Adrenal gland (tissue), 12 donors: ENCODE results near the gene SEC14L3. TPM values are rescaled to one million over a fixed set of nuclear protein-coding genes. Genes with fewer than 3 reads are reported as not detected.
"Not testable (repeated sequence)": the region's sequence is repeated elsewhere in the genome, so short reads cannot be mapped to it uniquely, and the experiment has no call there.

Source experiments
- DNase-seq, 7 donors: peaks; one replicate each; pipeline ENCODE4 v3.0.0-alpha.2; 2019 to 2020
- H3K27ac ChIP-seq, 5 donors: fragments of 200-600 bp; sonication (generic) in 4 of 5; 1 replicate in 3 of 5; 2 replicates in 2 of 5; pipeline versions ENCODE4 v1.5.1 to v1.8.0; 2016 to 2020; ENCODE audit warnings: mild to moderate bottlenecking in 1 of 5
- H3K27me3 ChIP-seq: fragments of 200-600 bp; 2 replicates; pipeline ENCODE4 v1.8.0; 2021
- H3K36me3 ChIP-seq, 2 donors: fragments of 200-600 bp; replicated peaks in 1 of 2; 1 replicate in 1 of 2; 2 replicates in 1 of 2; pipeline versions ENCODE4 v1.5.1 to v1.8.0; 2018 to 2022
- H3K4me1 ChIP-seq, 2 donors: fragments of 200-600 bp; replicated peaks in 1 of 2; 1 replicate in 1 of 2; 2 replicates in 1 of 2; pipeline versions ENCODE4 v1.5.1 to v1.8.0; 2018 to 2021
- H3K4me3 ChIP-seq, 4 donors: fragments of 200-600 bp; sonication (generic) in 3 of 4; one replicate each; pipeline ENCODE4 v1.5.1; 2016 to 2018
- H3K9me3 ChIP-seq, 3 donors: fragments of 200-600 bp; sonication (generic) in 1 of 3; replicated peaks in 1 of 3; 1 replicate in 2 of 3; 2 replicates in 1 of 3; pipeline versions ENCODE4 v1.5.1 to v1.8.0; 2016 to 2021
- CTCF ChIP-seq, 6 experiments: fragments of 450-650 bp in 4 of 6; fragments of 200-600 bp in 2 of 6; sonication (generic) in 1 of 6; IDR thresholded peaks; 1 replicate in 5 of 6; 2 replicates in 1 of 6; pipeline versions ENCODE4 v1.5.1 to v1.8.0; 2016 to 2021; ENCODE audit warnings: antibody characterized with exemption in 6 of 6, mild to moderate bottlenecking in 2 of 6, moderate library complexity in 1 of 6
- POLR2A ChIP-seq, 2 donors: fragments of 450-650 bp; IDR thresholded peaks; one replicate each; pipeline ENCODE4 v1.6.1; 2017; ENCODE audit warnings: antibody characterized with exemption in 2 of 2, mild to moderate bottlenecking in 2 of 2, moderate library complexity in 1 of 2
- WGBS, 4 donors: extraction: QIAGEN DNeasy Blood & Tissue Kit in 2 of 4; methylation state at CpG; one replicate each; pipeline versions ENCODE4 v1.1.5 to v1.1.7; 2013 to 2017; 5-methylcytosine and 5-hydroxymethylcytosine counted together
- intact Hi-C, 2 donors: fragments of 100-400 bp; cut with DNase I; formaldehyde crosslinking; loops; one replicate each; pipeline versions ENCODE4 v1.14.1 to v1.15.0; 2022 to 2023
- polyA plus RNA-seq, 3 donors: library from polyadenylated mRNA; stranded (reverse); fragments of 200-250 nt in 2 of 3; fragments of 350-450 nt in 1 of 3; fragmentation: Illumina TruSeq in 1 of 3; extraction: RNeasy Lipid Tissue Mini Kit (QIAGEN cat#74804) in 1 of 3; gene quantifications; one replicate each; pipeline ENCODE4 v1.2.3, GENCODE V29; 2013 to 2014
- total RNA-seq, 9 donors: library from RNA; depleted of rRNA in 4 of 9; stranded (reverse); fragments of >200 nt in 4 of 9; fragments of 120-200 nt in 1 of 9; fragmentation: NEBNext Ultra II Directional in 1 of 9; extraction: Animal tissue kit (Norgen Biotek cat#: 25700) in 1 of 9; gene quantifications; one replicate each; pipeline versions ENCODE4 v1.1.0 to v1.2.4, GENCODE V29; 2013 to 2023
- donor health status: healthy with polysubstance abuse.
- donor health status: Bipolar disorder and iron deficiency.
- donor health status: DM: yes; HTN: yes; CAD: no.
- donor health status: DM: no; HTN: no; CAD: no.
- donor health status: DM: no; HTN: no; CAD: no.
- donor health status: DM: yes; HTN: yes; CAD: no.

The SEC14L3 gene
- total and polyA plus RNA-seq, 12 donors: 0.27 TPM; not detected in 11

- intact Hi-C loops: no loop called here
- Histone ChIP-seq H3K9me3 (no peaks in the 10 kb centered on the region), H3K4me1 (no peaks in the 10 kb centered on the region), H3K4me3 (no peak overlapping the region), H3K27ac (no peak overlapping the region), H3K27me3 (no peaks in the 10 kb centered on the region), H3K36me3 (no peaks in the 10 kb centered on the region)
- no peak for TF ChIP-seq POLR2A (IDR thresholded peaks at IDR 0.05)
- TF ChIP-seq CTCF (IDR thresholded peaks at IDR 0.05): no peak
- DNase-seq: no peak
- WGBS, 4 donors: 67 to 87% (median 73%) methylated on average over 4 of the region's 4 CpGs
Measured at GRCh38 chr22:30472994-30473720, 1.3 kb upstream of the SEC14L3 start.

GRCh38 chr22:30470655-30471054 lies 1.2 kb downstream of the SEC14L3 start:
- 76 to 95% (median 82%) methylated on average over 2 of the region's 2 CpGs for WGBS, 4 donors
- H3K27ac ChIP-seq: no peak overlapping the region
- TF ChIP-seq POLR2A (IDR thresholded peaks at IDR 0.05): no peak
- TF ChIP-seq CTCF (IDR thresholded peaks at IDR 0.05): no peak
- no peak for DNase-seq
- H3K4me1 ChIP-seq: no peaks in the 10 kb centered on the region
- H3K36me3 ChIP-seq: no peaks in the 10 kb centered on the region
- H3K27me3 ChIP-seq: no peaks in the 10 kb centered on the region
- intact Hi-C loops: no loop called here
- H3K4me3 ChIP-seq: no peak overlapping the region
- no peaks in the 10 kb centered on the region for H3K9me3 ChIP-seq

DNA sequence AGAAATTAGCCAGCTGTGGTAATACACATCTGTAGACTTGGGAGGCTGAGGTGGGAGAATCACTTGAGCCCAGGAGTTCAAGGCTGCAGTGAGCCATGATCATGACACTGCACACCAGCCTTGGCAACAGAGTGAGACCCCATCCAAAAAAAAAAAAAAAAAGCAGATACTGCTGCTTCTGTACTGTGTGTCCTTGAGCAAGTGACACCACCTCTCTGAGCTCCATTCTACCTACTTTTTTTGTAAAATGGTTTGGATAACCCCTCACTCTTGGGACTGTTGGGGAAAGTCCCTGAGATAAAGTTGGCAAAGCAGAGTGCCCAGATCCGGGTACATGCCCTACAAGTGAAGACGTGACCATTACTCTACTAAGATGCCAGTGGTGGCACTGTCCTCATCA lies 2.7 kb downstream of the SEC14L3 start:
- no peak overlapping the region for H3K27ac ChIP-seq
- no peak overlapping the region for H3K4me3 ChIP-seq
- WGBS, 4 donors: 33 to 87% (median 49%) methylated on average over 2 of the region's 2 CpGs
- no peak for DNase-seq
- TF ChIP-seq POLR2A (IDR thresholded peaks at IDR 0.05): no peak
- H3K4me1 ChIP-seq: no peaks in the 10 kb centered on the region
- intact Hi-C loops: no loop called here
- H3K9me3 ChIP-seq: no peaks in the 10 kb centered on the region
- H3K36me3 ChIP-seq: no peaks in the 10 kb centered on the region
- no peaks in the 10 kb centered on the region for H3K27me3 ChIP-seq

DNA sequence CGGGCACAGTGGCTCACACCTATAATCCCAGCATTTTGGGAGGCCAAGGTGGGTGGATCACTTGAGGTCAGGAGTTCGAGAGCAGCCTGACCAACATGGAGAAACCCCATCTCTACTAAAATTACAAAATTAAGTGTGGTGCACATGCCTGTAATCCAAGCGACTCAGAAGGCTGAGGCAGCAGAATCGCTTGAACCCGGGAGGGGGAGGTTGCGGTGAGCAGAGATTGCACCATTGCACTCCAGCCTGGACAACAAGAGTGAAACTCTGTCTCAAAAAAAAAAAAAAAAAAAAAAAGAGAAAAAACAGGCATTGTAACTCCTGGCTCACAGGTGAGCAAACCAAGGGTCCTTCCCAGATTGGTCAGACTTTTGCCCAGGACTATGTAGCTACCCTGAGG lies 11.3 kb downstream of the SEC14L3 start:
- H3K27ac ChIP-seq, H3K4me3 ChIP-seq, DNase-seq, H3K4me1 ChIP-seq, H3K9me3 ChIP-seq, H3K27me3 ChIP-seq, intact Hi-C loops, H3K36me3 ChIP-seq: not testable (repeated sequence)
- 81 to 94% (median 86%) methylated on average over 4 to 6 of the region's 6 CpGs for WGBS, 4 donors

DNA sequence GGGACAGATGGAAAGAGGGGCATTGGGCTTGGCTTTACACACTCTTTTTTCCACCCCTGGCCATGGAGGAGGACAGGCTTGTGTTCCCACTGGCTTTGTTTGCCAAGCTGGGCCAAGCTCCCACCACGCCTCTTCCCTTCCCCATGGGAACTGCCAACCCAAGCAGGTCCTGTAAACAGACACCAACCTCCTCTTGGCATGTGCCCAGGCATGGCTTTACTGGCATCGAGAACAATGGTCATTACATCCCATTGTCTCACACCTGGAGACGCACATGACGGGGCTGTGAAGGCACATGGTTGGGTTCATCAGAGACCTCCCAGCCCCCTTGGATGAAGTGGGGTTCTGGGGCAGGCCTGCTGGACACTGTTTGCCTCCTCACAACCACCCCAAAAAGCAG lies 11.7 kb downstream of the SEC14L3 start:
- 89 to 95% (median 91%) methylated on average over 3 to 4 of the region's 4 CpGs for WGBS, 4 donors

More for the DNA sequence above, 11.7 kb downstream of the SEC14L3 start:
- Histone ChIP-seq H3K4me1 (no peaks in the 10 kb centered on the region), H3K27me3 (no peaks in the 10 kb centered on the region), H3K27ac (no peak overlapping the region), H3K9me3 (no peaks in the 10 kb centered on the region), H3K36me3 (no peaks in the 10 kb centered on the region), H3K4me3 (no peak overlapping the region)
- intact Hi-C loops: no loop called here
- TF ChIP-seq POLR2A (IDR thresholded peaks at IDR 0.05) (no peak), CTCF (IDR thresholded peaks at IDR 0.05) (no peak)
- DNase-seq: no peak
